Activated gamma-delta T cell treated with Interleukin-2 at 50 U/mL for 16 hours (primary cell): ENCODE data around the gene LARP7.
"Not testable (repeated sequence)": the region's sequence is repeated elsewhere in the genome, so short reads cannot be mapped to it uniquely, and the experiment has no call there.

ENCODE experiments used
- DNase-seq: peaks from one replicate; pipeline ENCODE4 v3.0.0-alpha.2; 2020

The LARP7 gene

GRCh38 chr4:112651641-112652040, 14.7 kb downstream of the LARP7 start:
- no peak for DNase-seq

GRCh38 chr4:112652216-112652615, 15.3 kb downstream of the LARP7 start:
- DNase-seq = no peak

GRCh38 chr4:112655270-112655669, 18.3 kb downstream of the LARP7 start:
- no peak for DNase-seq

GRCh38 chr4:112656115-112656514, 19.2 kb downstream of the LARP7 start:
- DNase-seq = not testable (repeated sequence)

- no peak for DNase-seq
Measured at GRCh38 chr4:112664611-112665010, 27.7 kb downstream of the LARP7 start.

GRCh38 chr4:112668131-112668530, 31.2 kb downstream of the LARP7 start:
- no peak for DNase-seq

GRCh38 chr4:112673076-112673475, 36.1 kb downstream of the LARP7 start:
- no peak for DNase-seq

- DNase-seq = no peak
Measured at GRCh38 chr4:112673686-112674085, 36.7 kb downstream of the LARP7 start.

- no peak for DNase-seq
Measured at GRCh38 chr4:112674376-112674775, 37.4 kb downstream of the LARP7 start.

GRCh38 chr4:112677519-112678091, 40.7 kb downstream of the LARP7 start:
- DNase-seq = no peak

- no peak for DNase-seq
Measured at GRCh38 chr4:112680996-112681395, 44.1 kb downstream of the LARP7 start.

- DNase-seq = no peak
Measured at GRCh38 chr4:112693507-112693906, 56.6 kb downstream of the LARP7 start.

- DNase-seq = no peak
Measured at GRCh38 chr4:112700679-112701078, 63.7 kb downstream of the LARP7 start.

GRCh38 chr4:112702892-112703291, 65.9 kb downstream of the LARP7 start:
- DNase-seq = no peak

- no peak for DNase-seq
Measured at GRCh38 chr4:112704322-112704721, 67.4 kb downstream of the LARP7 start.

GRCh38 chr4:112704991-112705845, 68.3 kb downstream of the LARP7 start:
- DNase-seq = no peak

- DNase-seq = not testable (repeated sequence)
Measured at GRCh38 chr4:112705891-112706839, 69.2 kb downstream of the LARP7 start.

- DNase-seq = no peak
Measured at GRCh38 chr4:112706840-112707207, 69.9 kb downstream of the LARP7 start.
